WTC11 (cell line): ENCODE measurements around the gene STK24. TPM values are rescaled to one million over a fixed set of nuclear protein-coding genes. Genes with fewer than 3 reads are reported as not detected.

Experiments
- ATAC-seq: fragments of 200-7000 bp; cut with Tn5 transposase; 2 replicates; pipeline ENCODE4 v1.10.0; 2021; ENCODE audit warnings: mild to moderate bottlenecking, moderate library complexity
- CTCF ChIA-PET: fragments of 300-600 bp; sonication (Branson Sonifier 250); formaldehyde crosslinking; loops from one replicate; lab custom pipeline; 2021; ENCODE audit warnings: antibody characterized with exemption; lab: Charles Lee
- POLR2A ChIA-PET: fragments of 350-600 bp; sonication (Branson Sonifier 250); formaldehyde crosslinking; loops from one replicate; lab custom pipeline; 2021; ENCODE audit warnings: antibody characterized with exemption; lab: Charles Lee
- DNase-seq: peaks from one replicate; pipeline ENCODE4 v3.0.0; 2021; ENCODE audit warnings: low spot score
- H3K27ac Mint-ChIP-seq: 2 replicates; pipeline ENCODE4 v1.8.0; 2021; ENCODE audit warnings: mixed read lengths
- H3K27me3 Mint-ChIP-seq: 2 replicates; pipeline ENCODE4 v1.8.0; 2021; ENCODE audit warnings: low read depth, mild to moderate bottlenecking, moderate library complexity, mixed read lengths
- H3K36me3 Mint-ChIP-seq: 2 replicates; pipeline ENCODE4 v1.8.0; 2021; ENCODE audit warnings: mixed read lengths
- H3K4me1 Mint-ChIP-seq: 2 replicates; pipeline ENCODE4 v1.8.0; 2022; ENCODE audit warnings: mixed read lengths
- H3K4me3 Mint-ChIP-seq: 2 replicates; pipeline ENCODE4 v1.8.0; 2021; ENCODE audit warnings: mild to moderate bottlenecking, moderate library complexity, mixed read lengths
- H3K9me3 Mint-ChIP-seq: 2 replicates; pipeline ENCODE4 v1.8.0; 2021; ENCODE audit warnings: mixed read lengths
- ATF2 ChIP-seq: sonication (generic); formaldehyde crosslinking; IDR thresholded peaks from 2 replicates; pipeline ENCODE4 v1.8.1; 2022; ENCODE audit warnings: low read depth, missing genetic modification reagents, borderline replicate concordance
- IRF1 ChIP-seq: sonication (generic); formaldehyde crosslinking; IDR thresholded peaks from 2 replicates; pipeline ENCODE4 v1.8.0; 2023; ENCODE audit warnings: missing genetic modification reagents
- MAX ChIP-seq: sonication (generic); formaldehyde crosslinking; IDR thresholded peaks from 2 replicates; pipeline ENCODE4 v1.8.0; 2022; ENCODE audit warnings: mild to moderate bottlenecking, missing genetic modification reagents
- NFYB ChIP-seq: sonication (generic); formaldehyde crosslinking; conservative IDR thresholded peaks from 2 replicates; pipeline ENCODE4 v1.8.0; 2022; ENCODE audit warnings: low read depth, missing genetic modification reagents
- NR2C2 ChIP-seq: sonication (generic); formaldehyde crosslinking; IDR thresholded peaks from 2 replicates; pipeline ENCODE4 v1.8.0; 2022; ENCODE audit warnings: mild to moderate bottlenecking, missing genetic modification reagents
- NR3C1 ChIP-seq: sonication (generic); formaldehyde crosslinking; conservative IDR thresholded peaks from 2 replicates; pipeline ENCODE4 v1.8.1; 2023; ENCODE audit warnings: low read depth, mild to moderate bottlenecking, missing genetic modification reagents
- PRDM15 ChIP-seq: sonication (generic); formaldehyde crosslinking; IDR thresholded peaks from 2 replicates; pipeline ENCODE4 v1.8.0; 2022; ENCODE audit warnings: missing genetic modification reagents
- SP1 ChIP-seq: sonication (generic); formaldehyde crosslinking; conservative IDR thresholded peaks from 2 replicates; pipeline ENCODE4 v1.8.1; 2022; ENCODE audit warnings: missing genetic modification reagents
- STAT6 ChIP-seq: sonication (generic); formaldehyde crosslinking; conservative IDR thresholded peaks from 2 replicates; pipeline ENCODE4 v1.8.1; 2023; ENCODE audit warnings: mild to moderate bottlenecking, low read depth, missing genetic modification reagents, moderate library complexity
- TEAD4 ChIP-seq: sonication (generic); formaldehyde crosslinking; IDR thresholded peaks from 2 replicates; pipeline ENCODE4 v1.8.0; 2022; ENCODE audit warnings: mild to moderate bottlenecking, missing genetic modification reagents
- ZBTB21 ChIP-seq: sonication (generic); formaldehyde crosslinking; IDR thresholded peaks from 2 replicates; pipeline ENCODE4 v1.8.1; 2023; ENCODE audit warnings: mild to moderate bottlenecking, missing genetic modification reagents, borderline replicate concordance
- ZNF263 ChIP-seq: sonication (generic); formaldehyde crosslinking; IDR thresholded peaks from 2 replicates; pipeline ENCODE4 v1.8.1; 2022; ENCODE audit warnings: low read depth, mild to moderate bottlenecking, moderate library complexity, missing genetic modification reagents
- ZNF281 ChIP-seq: sonication (generic); formaldehyde crosslinking; IDR thresholded peaks from 2 replicates; pipeline ENCODE4 v1.8.0; 2023; ENCODE audit warnings: mild to moderate bottlenecking, missing genetic modification reagents
- ZNF423 ChIP-seq: fragments of 250-450 bp; sonication (Bioruptor Pico); IDR thresholded peaks from 2 replicates; pipeline ENCODE4 v2.1.2; 2022; ENCODE audit warnings: mild to moderate bottlenecking, moderate library complexity
- total RNA-seq: library from RNA; stranded (reverse); gene quantifications from 3 replicates; pipeline ENCODE4 v1.2.3, GENCODE V29; 2021

Gene STK24
- total RNA-seq, 1 experiment from 2014 or later, result 138 TPM

GRCh38 chr13:98441056-98441676, 135.7 kb downstream of the STK24 start:
- TF ChIP-seq TEAD4 (CRISPR knock-in tag) (no peak), NR2C2 (CRISPR knock-in tag) (no peak), ZBTB21 (CRISPR knock-in tag) (no peak), IRF1 (no peak), NR3C1 (CRISPR knock-in tag) (no peak), NFYB (CRISPR knock-in tag) (no peak), ZNF281 (CRISPR knock-in tag) (no peak), ZNF263 (CRISPR knock-in tag) (no peak), SP1 (no peak), PRDM15 (CRISPR knock-in tag) (no peak), ZNF423 (no peak), MAX (no peak), STAT6 (CRISPR knock-in tag) (no peak)
- POLR2A ChIA-PET, result no interaction called here
- H3K4me1 Mint-ChIP-seq, result peaks cover 9% of the 10 kb centered on the region

GRCh38 chr13:98440390-98441055, 136.4 kb downstream of the STK24 start:
- ChIA-PET POLR2A (no interaction called here), CTCF (interaction anchor here (2.2 kb wide), 1 partner anchor 233 kb away, joined by 5 read pairs; no protein-coding TSS in a partner anchor)
- Mint-ChIP-seq H3K36me3 (peaks cover 8% of the 10 kb centered on the region), H3K4me3 (no peak overlapping the region), H3K27me3 (no peaks in the 10 kb centered on the region), H3K27ac (no peak overlapping the region), H3K9me3 (no peaks in the 10 kb centered on the region), H3K4me1 (peaks cover 7% of the 10 kb centered on the region)
- DNase-seq (no peak), ATAC-seq (no peak)
- TF ChIP-seq NR3C1 (CRISPR knock-in tag) (no peak), STAT6 (CRISPR knock-in tag) (no peak), ATF2 (CRISPR knock-in tag) (no peak), SP1 (no peak)

More at GRCh38 chr13:98441056-98441676, 135.7 kb downstream of the STK24 start:
- H3K27ac Mint-ChIP-seq, result no peak overlapping the region
- H3K9me3 Mint-ChIP-seq, result no peaks in the 10 kb centered on the region
- H3K36me3 Mint-ChIP-seq, result peaks cover 8% of the 10 kb centered on the region
- no peaks in the 10 kb centered on the region for H3K27me3 Mint-ChIP-seq
- DNase-seq (no peak), ATAC-seq (no peak)
- CTCF ChIA-PET, result interaction anchor here (2.2 kb wide), 1 partner anchor 232 kb away, joined by 5 read pairs; no protein-coding TSS in a partner anchor
- H3K4me3 Mint-ChIP-seq, result no peak overlapping the region
